GM12872 (cell line): ENCODE results near the gene TAF10.

Experiments used
- CTCF ChIP-seq: IDR thresholded peaks from 3 replicates; pipeline ENCODE4 v1.5.1; 2011; ENCODE audit warnings: low read depth, mild to moderate bottlenecking, low read length, moderate library complexity; ENCODE audit not compliant: insufficient read depth

TAF10 gene

GRCh38 chr11:6648501-6648900 lies 36.5 kb upstream of the TAF10 start:
- no peak for TF ChIP-seq CTCF

- TF ChIP-seq CTCF, result no peak
Measured at GRCh38 chr11:6647836-6648235, 35.8 kb upstream of the TAF10 start.

GRCh38 chr11:6646918-6647679 lies 35.1 kb upstream of the TAF10 start:
- TF ChIP-seq CTCF, result no peak

- TF ChIP-seq CTCF, result no peak
Measured at GRCh38 chr11:6646576-6646917, 34.5 kb upstream of the TAF10 start.

GRCh38 chr11:6646071-6646470 lies 34.1 kb upstream of the TAF10 start:
- TF ChIP-seq CTCF, result no peak

- TF ChIP-seq CTCF, result no peak
Measured at GRCh38 chr11:6642957-6643356, 30.9 kb upstream of the TAF10 start.

GRCh38 chr11:6640985-6641701 lies 29.1 kb upstream of the TAF10 start:
- no peak for TF ChIP-seq CTCF
